OCI-LY1 (cell line): ENCODE measurements around the gene TBC1D3I.

Experiments
- EZH2 ChIP-seq: fragments of 200-600 bp; sonication (generic), shearing (Covaris generic); IDR thresholded peaks from 2 replicates; pipeline ENCODE4 v1.8.0; 2017; ENCODE audit warnings: borderline replicate concordance, mixed run types, mild to moderate bottlenecking, antibody characterized with exemption, low read length, moderate library complexity, mixed read lengths
- TF ChIP-seq, protein P1 (sequence below): fragments of 200-600 bp; sonication (generic), shearing (Covaris generic); IDR thresholded peaks from 2 replicates; pipeline ENCODE4 v1.5.1; 2017; ENCODE audit warnings: mild to moderate bottlenecking, antibody characterized with exemption, low read length, moderate library complexity, mixed read lengths

DNA sequence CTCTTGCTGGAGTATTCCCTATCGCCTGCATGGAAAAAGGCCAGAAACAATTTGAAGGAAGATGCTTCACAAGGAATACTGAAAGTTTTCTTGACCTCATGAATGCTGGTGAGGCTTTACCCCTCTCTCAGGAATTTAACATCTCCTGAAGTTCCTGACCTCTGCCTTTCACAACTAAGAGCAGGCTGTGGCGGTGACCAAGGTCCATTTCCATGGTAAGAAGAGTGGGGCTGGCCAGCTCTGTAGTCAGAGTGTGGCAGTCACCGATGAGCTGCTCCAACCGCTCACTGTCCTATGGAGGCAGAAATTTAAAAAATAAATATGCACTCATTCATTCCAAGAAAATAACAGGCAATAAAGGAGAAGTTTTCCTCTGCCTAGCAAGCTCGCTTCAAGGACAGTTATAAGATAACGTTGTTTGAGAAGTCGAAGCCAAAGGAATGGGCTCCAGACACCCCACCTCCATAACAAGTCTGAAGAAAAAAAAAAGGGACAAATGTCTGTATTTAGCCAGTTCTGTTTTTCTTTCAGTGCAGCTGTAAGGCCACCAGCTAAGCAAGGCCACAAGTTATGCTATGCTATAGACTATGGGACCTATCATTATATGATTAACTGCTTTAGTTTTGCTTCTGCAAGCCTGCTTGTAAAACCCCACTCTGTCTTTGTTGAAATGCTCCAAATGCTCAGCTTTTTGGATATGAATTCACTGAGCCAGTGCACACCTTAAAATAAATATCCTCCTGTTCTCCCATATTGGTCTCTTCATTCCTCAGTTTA, 59.5 kb downstream of the TBC1D3I start:
- TF ChIP-seq, protein P1, sequence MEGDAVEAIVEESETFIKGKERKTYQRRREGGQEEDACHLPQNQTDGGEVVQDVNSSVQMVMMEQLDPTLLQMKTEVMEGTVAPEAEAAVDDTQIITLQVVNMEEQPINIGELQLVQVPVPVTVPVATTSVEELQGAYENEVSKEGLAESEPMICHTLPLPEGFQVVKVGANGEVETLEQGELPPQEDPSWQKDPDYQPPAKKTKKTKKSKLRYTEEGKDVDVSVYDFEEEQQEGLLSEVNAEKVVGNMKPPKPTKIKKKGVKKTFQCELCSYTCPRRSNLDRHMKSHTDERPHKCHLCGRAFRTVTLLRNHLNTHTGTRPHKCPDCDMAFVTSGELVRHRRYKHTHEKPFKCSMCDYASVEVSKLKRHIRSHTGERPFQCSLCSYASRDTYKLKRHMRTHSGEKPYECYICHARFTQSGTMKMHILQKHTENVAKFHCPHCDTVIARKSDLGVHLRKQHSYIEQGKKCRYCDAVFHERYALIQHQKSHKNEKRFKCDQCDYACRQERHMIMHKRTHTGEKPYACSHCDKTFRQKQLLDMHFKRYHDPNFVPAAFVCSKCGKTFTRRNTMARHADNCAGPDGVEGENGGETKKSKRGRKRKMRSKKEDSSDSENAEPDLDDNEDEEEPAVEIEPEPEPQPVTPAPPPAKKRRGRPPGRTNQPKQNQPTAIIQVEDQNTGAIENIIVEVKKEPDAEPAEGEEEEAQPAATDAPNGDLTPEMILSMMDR = no peak
- TF ChIP-seq EZH2 = no peak
